GM18499 (cell line): ENCODE data around the gene CERS6.

Experiments used
- ATAC-seq: cut with Tn5 transposase; IDR thresholded peaks from one replicate; pipeline ENCODE4 v1.9.1; 2021; ENCODE audit warnings: moderate number of reproducible peaks; ENCODE audit not compliant: insufficient read depth, unreplicated experiment

The CERS6 gene

GRCh38 chr2:168802859-168803725 lies 347.0 kb downstream of the CERS6 start:
- ATAC-seq: no peak

- ATAC-seq: no peak
Measured at GRCh38 chr2:168804214-168804613, 348.1 kb downstream of the CERS6 start.

- ATAC-seq: no peak
Measured at GRCh38 chr2:168805615-168806014, 349.5 kb downstream of the CERS6 start.

- no peak for ATAC-seq
Measured at GRCh38 chr2:168809537-168809936, 353.5 kb downstream of the CERS6 start.

- ATAC-seq: no peak
Measured at GRCh38 chr2:168810235-168810634, 354.2 kb downstream of the CERS6 start.

GRCh38 chr2:168811696-168812095 lies 355.6 kb downstream of the CERS6 start:
- no peak for ATAC-seq

GRCh38 chr2:168814046-168814445 lies 358.0 kb downstream of the CERS6 start:
- ATAC-seq: no peak

- ATAC-seq: no peak
Measured at GRCh38 chr2:168814939-168815907, 359.2 kb downstream of the CERS6 start.

GRCh38 chr2:168816369-168816768 lies 360.3 kb downstream of the CERS6 start:
- no peak for ATAC-seq

- no peak for ATAC-seq
Measured at GRCh38 chr2:168819050-168819715, 363.1 kb downstream of the CERS6 start.

- no peak for ATAC-seq
Measured at GRCh38 chr2:168819829-168820489, 363.9 kb downstream of the CERS6 start.

GRCh38 chr2:168821577-168821976 lies 365.5 kb downstream of the CERS6 start:
- no peak for ATAC-seq

- no peak for ATAC-seq
Measured at GRCh38 chr2:168821992-168822391, 365.9 kb downstream of the CERS6 start.
